ENCODE data around the gene GSN.

Gene GSN

GRCh38 chr9:121323449-121324151 lies 55.6 kb downstream of the GSN start:
- no peak for DNase-seq (ENCODE audit: low read depth)

- DNase-seq (ENCODE audit: low read depth) = no peak
These were observed 56.4 kb downstream of the GSN start for GRCh38 chr9:121324316-121324715.

GRCh38 chr9:121324755-121325154 lies 56.8 kb downstream of the GSN start:
- DNase-seq (ENCODE audit: low read depth) = no peak

- no peak for DNase-seq (ENCODE audit: low read depth)
These were observed 57.4 kb downstream of the GSN start for GRCh38 chr9:121325387-121325786.

- peak; percentile 71 for DNase-seq (ENCODE audit: low read depth)
These were observed 58.3 kb downstream of the GSN start for GRCh38 chr9:121326130-121326838.

- no peak for DNase-seq (ENCODE audit: low read depth)
These were observed 59.1 kb downstream of the GSN start for GRCh38 chr9:121326901-121327613.

- DNase-seq (ENCODE audit: low read depth) = no peak
These were observed 60.5 kb downstream of the GSN start for GRCh38 chr9:121328476-121328875.

GRCh38 chr9:121328876-121329681 lies 61.1 kb downstream of the GSN start:
- no peak for DNase-seq (ENCODE audit: low read depth)

GRCh38 chr9:121331549-121331948 lies 63.6 kb downstream of the GSN start:
- DNase-seq (ENCODE audit: low read depth) = no peak

- peak; percentile 38 for DNase-seq (ENCODE audit: low read depth)
These were observed 64.2 kb downstream of the GSN start for GRCh38 chr9:121331992-121332685.

- DNase-seq (ENCODE audit: low read depth) = no peak
These were observed 66.2 kb downstream of the GSN start for GRCh38 chr9:121333950-121334773.

GRCh38 chr9:121336665-121337064 lies 68.7 kb downstream of the GSN start:
- no peak for DNase-seq (ENCODE audit: low read depth)

- no peak for DNase-seq (ENCODE audit: low read depth)
These were observed 71.5 kb downstream of the GSN start for GRCh38 chr9:121339437-121339836.

- no peak for DNase-seq (ENCODE audit: low read depth)
These were observed 72.9 kb downstream of the GSN start for GRCh38 chr9:121340676-121341392.

GRCh38 chr9:121344184-121344583 lies 76.2 kb downstream of the GSN start:
- no peak for DNase-seq (ENCODE audit: low read depth)

- no peak for DNase-seq (ENCODE audit: low read depth)
These were observed 77.1 kb downstream of the GSN start for GRCh38 chr9:121345070-121345469.

GRCh38 chr9:121348221-121348620 lies 80.3 kb downstream of the GSN start:
- no peak for DNase-seq (ENCODE audit: low read depth)

GRCh38 chr9:121349009-121349408 lies 81.0 kb downstream of the GSN start:
- no peak for DNase-seq (ENCODE audit: low read depth)

GRCh38 chr9:121350036-121350435 lies 82.1 kb downstream of the GSN start:
- DNase-seq (ENCODE audit: low read depth) = no peak

- peak; percentile 92 for DNase-seq (ENCODE audit: low read depth)
These were observed 83.1 kb downstream of the GSN start for GRCh38 chr9:121350993-121351561.
